ENCODE results near the gene ZDHHC14.
"Not testable (repeated sequence)": the region's sequence is repeated elsewhere in the genome, so short reads cannot be mapped to it uniquely, and the experiment has no call there.

The ZDHHC14 gene

DNA sequence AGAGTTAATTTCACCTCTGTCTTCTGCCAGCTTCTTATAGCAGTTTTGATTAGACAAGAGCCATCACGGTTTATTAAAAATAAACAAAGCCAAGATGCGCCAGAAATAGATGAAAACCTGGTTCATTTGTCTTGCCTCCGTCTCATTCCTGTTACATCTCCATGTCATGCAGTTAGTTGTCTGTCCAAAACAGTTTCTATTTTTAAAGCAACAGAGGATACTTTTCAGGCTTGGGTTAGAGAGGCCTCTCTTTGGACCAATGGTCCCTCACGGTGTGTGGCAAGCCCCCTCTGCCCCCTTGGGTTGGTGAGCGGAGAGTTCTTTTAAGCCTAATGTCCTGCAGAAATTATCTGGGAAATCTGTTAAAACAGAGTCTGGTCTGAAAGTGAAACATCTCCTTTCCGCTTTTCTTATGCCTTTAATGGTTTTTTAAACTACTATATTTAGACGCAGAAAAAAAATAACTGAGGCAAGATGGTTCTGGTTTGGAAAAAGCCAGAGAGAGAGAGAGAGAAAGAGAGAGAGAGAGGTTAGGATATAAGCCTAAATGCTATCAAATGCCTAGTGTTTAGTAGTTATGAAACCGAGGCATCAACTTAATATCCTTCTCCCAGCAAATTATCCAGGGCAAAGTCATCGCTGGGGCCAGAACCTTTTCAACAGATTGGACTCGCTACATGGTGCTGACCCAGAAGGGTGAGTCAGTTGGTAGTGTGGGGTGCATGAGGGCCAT lies 64.5 kb downstream of the ZDHHC14 start:
- DNase-seq (ENCODE audit: low spot score), result no peak

DNA sequence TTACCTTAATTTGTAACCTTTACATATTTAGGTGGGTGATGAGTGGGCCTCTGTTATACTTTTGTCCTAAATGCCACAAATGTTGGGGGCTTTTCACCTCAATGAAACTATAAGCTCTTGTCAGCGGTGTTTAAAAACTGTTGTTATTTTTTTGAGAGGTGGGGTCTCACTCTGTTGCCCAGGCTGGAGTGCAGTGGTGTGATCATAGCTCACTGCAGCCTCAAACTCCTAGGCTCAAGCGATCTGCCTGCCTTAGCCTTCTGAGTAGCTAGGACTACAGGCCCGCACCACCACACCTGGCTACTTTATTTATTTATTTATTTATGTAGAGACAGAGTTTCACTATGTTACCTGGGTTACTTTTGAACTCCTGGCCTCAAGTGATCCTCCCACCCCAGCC lies 66.7 kb downstream of the ZDHHC14 start:
- no peak for DNase-seq (ENCODE audit: low spot score)

- DNase-seq (ENCODE audit: low spot score), result no peak
Observed at GRCh38 chr6:157449610-157450009, 68.6 kb downstream of the ZDHHC14 start.

GRCh38 chr6:157450931-157451742 lies 70.1 kb downstream of the ZDHHC14 start:
- no peak for DNase-seq (ENCODE audit: low spot score)

DNA sequence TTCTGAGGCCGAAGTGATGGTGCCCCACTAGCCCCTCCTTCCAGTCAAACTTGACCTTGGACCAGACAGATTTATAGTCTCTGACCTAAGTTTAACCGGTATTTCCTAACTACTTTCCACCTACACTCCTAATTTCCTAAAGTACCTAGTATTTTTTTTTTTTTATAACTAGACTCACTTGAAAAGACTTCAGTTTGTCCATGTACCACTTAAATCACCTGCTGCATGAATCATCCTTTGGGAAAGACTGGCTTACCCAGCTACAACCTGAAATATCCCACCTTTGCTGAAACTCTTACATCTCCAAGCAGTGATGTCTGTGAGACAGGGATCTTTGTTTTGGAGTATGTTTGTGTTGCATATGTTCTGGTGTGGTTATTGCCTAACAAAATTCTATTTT lies 71.1 kb downstream of the ZDHHC14 start:
- DNase-seq (ENCODE audit: low spot score), result no peak

GRCh38 chr6:157453131-157453530 lies 72.1 kb downstream of the ZDHHC14 start:
- no peak for DNase-seq (ENCODE audit: low spot score)

DNA sequence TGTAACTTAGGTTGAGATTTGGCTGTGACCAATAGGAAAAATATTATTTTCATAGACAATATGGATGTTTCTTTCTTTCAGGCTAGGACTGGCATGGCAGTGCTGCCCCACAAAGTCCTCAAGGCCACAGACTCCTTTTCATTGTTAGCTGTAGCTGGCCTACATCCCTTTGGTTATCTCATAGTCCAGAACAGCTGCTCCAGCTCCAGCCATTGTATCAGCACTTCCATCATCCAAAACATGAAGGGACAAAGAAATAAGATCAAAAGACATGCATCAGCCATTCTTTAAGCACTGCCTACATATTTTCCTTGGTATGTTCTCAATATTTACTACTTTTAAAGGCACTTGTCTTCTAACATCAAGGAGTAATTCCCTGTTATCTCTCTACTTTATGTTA lies 73.0 kb downstream of the ZDHHC14 start:
- DNase-seq (ENCODE audit: low spot score), result no peak

- DNase-seq (ENCODE audit: low spot score), result no peak
Observed at GRCh38 chr6:157454762-157455714, 74.0 kb downstream of the ZDHHC14 start.

DNA sequence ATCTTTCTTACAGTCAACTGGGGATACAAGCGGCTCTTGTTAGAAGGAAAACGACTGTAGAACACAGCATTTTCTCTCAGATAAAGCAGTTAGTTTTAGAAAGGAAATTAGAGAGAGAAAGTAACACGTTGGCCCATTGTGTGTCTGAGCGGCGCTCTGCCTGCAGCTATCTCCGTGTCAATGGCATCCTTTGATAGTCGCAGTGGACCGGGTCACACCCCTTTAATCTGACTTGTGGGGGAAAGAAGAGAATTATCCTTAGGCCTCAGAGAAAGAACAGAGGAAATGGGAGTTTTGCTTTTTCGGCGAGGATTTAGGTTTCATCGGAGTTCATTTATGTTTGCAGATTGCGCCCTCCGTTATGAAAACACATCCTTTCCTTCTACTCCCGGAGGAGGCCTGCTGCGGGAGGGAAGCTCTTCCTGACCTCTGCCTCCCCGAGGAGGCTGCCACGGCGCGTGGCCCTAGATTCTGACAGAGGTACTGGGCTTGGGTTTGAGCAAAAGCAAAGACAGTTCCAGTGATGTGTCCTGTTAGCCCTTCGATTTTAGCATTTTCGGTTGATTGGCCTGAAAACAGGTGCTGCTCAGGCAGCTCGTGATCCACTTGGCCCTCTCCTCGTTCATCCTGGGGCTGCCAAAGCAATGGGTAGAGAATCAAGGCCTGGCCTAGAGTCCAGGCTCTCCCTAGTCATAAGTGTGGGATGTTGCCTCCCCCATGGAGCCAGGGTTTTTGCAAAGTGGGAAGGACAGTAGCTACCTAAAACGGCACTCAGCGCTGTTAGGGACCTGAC lies 74.9 kb downstream of the ZDHHC14 start:
- peak; percentile 41 for DNase-seq (ENCODE audit: low spot score)

GRCh38 chr6:157456524-157456829 lies 75.5 kb downstream of the ZDHHC14 start:
- no peak for DNase-seq (ENCODE audit: low spot score)

GRCh38 chr6:157457787-157458186 lies 76.8 kb downstream of the ZDHHC14 start:
- no peak for DNase-seq (ENCODE audit: low spot score)

DNA sequence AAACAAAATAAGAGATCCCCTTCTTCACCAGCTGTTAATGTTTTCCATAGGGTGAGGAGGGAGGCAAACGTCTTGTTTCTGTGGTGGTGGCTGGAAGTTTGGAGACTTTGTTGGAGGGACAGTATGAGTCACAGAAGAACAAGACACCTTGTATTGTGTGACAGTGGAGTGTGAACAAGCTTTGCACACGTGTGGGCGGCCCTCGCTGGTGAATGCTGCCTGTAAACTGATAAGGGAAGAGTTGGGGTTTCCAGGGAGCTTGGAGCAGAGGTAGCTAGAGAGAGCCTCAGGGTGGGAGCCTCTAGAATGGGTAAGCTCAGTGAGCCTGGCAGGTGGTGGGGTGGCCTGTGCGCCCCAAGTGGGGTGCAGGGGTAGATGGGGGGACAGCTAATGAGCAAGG lies 78.3 kb downstream of the ZDHHC14 start:
- peak; percentile 40 for DNase-seq (ENCODE audit: low spot score)

GRCh38 chr6:157460182-157460999 lies 79.4 kb downstream of the ZDHHC14 start:
- no peak for DNase-seq (ENCODE audit: low spot score)

GRCh38 chr6:157461000-157461915 lies 80.3 kb downstream of the ZDHHC14 start:
- peak; percentile 70 for DNase-seq (ENCODE audit: low spot score)

- no peak for DNase-seq (ENCODE audit: low spot score)
Observed at GRCh38 chr6:157462956-157463742, 82.2 kb downstream of the ZDHHC14 start.

GRCh38 chr6:157463743-157464135 lies 82.7 kb downstream of the ZDHHC14 start:
- DNase-seq (ENCODE audit: low spot score), result not testable (repeated sequence)

DNA sequence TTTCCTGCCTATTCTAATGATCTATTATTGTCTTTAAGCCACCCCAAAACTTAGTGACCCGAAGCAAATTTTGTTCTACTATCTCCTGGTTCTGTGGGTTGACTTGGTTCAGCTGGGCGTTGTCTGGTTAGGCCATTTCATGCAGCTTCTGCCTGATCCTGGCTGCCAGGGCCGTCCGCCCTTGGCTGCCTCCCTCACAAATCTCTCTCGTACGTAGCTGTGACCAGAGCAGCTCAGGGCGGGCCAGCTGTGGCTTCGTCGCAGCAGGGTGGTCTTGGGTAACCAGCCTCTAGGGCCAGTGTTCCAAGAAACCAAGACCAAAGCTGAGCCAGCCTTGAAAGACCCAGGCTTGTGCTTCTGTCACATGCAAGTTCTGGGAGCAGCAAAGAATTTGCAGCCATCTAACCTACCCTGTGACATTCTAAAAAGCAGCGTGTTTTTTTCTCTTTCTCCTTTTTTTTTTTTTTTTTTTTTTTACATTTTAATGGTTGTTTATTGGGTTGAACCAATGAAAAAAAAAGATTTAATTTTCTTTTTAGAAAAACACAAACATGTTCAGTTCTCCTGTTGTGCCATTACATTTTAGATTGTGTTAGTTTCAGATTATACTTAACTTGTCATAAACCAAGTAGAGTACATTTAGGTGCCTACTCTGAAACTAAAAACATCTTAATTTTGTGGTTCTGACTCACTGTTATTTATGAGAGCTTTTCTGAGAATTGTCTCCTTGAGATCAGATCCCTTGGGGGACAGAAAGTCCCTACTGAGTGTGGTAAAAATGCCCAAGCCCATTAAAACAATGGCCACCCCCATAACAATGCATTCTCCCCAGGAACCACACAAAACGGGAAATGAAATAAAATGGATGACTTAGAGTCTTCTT lies 83.9 kb downstream of the ZDHHC14 start:
- peak; percentile 36 for DNase-seq (ENCODE audit: low spot score)

- no peak for DNase-seq (ENCODE audit: low spot score)
Observed at GRCh38 chr6:157466342-157466648, 85.3 kb downstream of the ZDHHC14 start.
